K562 (cell line): Measurements from ENCODE around the gene AQP1. TPM values are rescaled to one million over a fixed set of nuclear protein-coding genes. Genes with fewer than 3 reads are reported as not detected.
A peak's percentile ranks its signal among the peaks of the same experiment; 100 is the strongest.

ENCODE experiments used
- ATAC-seq: fragments of 200-7000 bp; cut with Tn5 transposase; 3 replicates; pipeline ENCODE4 v1.9.1; 2020; ENCODE audit warnings: moderate library complexity
- BruUV-seq: library from RNA; stranded (reverse); fragments of 400-500 nt; replicated peaks from 2 replicates; lab custom pipeline; 2021; lab: Mats Ljungman, UMichigan
- CTCF ChIA-PET: fragments of 300-600 bp; formaldehyde crosslinking; extraction: SDS; loops from one replicate; lab custom pipeline; 2021; ENCODE audit warnings: low intra/inter-chr PET ratio; lab: Yijun Ruan, JAX
- POLR2A ChIA-PET: fragments of 300-600, 350-650 bp; sonication (Branson Sonifier 250); formaldehyde crosslinking; extraction: SDS; loops from one replicate; lab custom pipeline; 2021; ENCODE audit warnings: antibody characterized with exemption, inconsistent platforms; lab: Yijun Ruan, JAX
- DNase-seq, 4 experiments: peaks; one replicate each; pipeline versions ENCODE4 v3.0.0 to v3.0.0-alpha.2; 2011 to 2018; ENCODE audit warnings: low spot score in 3 of 4, mixed read lengths in 3 of 4; ENCODE audit errors: extremely low read depth in 1 of 4
- FAIRE-seq: peaks from 2 replicates; lab custom pipeline; 2011; peaks lifted over from hg19 to GRCh38; lab: Jason Lieb, UNC
- H2AFZ ChIP-seq: 2 replicates; pipeline ENCODE4 v1.6.0; 2011; ENCODE audit warnings: low read depth, low read length, control low read depth, inconsistent platforms
- H3K27ac ChIP-seq: fragments of 200-600 bp; 3 replicates; pipeline ENCODE4 v1.8.0; 2011; ENCODE audit warnings: low read depth, mild to moderate bottlenecking, control low read depth, inconsistent platforms, low read length, moderate library complexity, mixed read lengths; ENCODE audit errors: extremely low read depth
- H3K27me3 ChIP-seq, 2 experiments: fragments of 300-600 bp in 1 of 2; 2 replicates in 1 of 2; 3 replicates in 1 of 2; pipeline versions ENCODE4 v1.6.0 to v1.8.0; 2011; ENCODE audit warnings: inconsistent platforms in 2 of 2, low read length in 2 of 2, mild to moderate bottlenecking in 1 of 2, mixed read lengths in 1 of 2, moderate library complexity in 1 of 2; ENCODE audit not compliant: control insufficient read depth in 2 of 2, insufficient read depth in 2 of 2
- H3K36me3 ChIP-seq: fragments of 300-600 bp; 3 replicates; pipeline ENCODE4 v1.8.0; 2011; ENCODE audit warnings: mild to moderate bottlenecking, low read length, inconsistent platforms; ENCODE audit not compliant: control insufficient read depth, insufficient read depth
- H3K4me1 ChIP-seq, 2 experiments: fragments of 200-600 bp in 1 of 2; replicated peaks in 1 of 2; 2 replicates in 1 of 2; 3 replicates in 1 of 2; pipeline versions ENCODE4 v1.5.1 to v1.8.0; 2011; ENCODE audit warnings: inconsistent platforms in 2 of 2, low read length in 2 of 2, mild to moderate bottlenecking in 1 of 2, mixed read lengths in 1 of 2, moderate library complexity in 1 of 2; ENCODE audit not compliant: control insufficient read depth in 2 of 2, insufficient read depth in 2 of 2
- H3K4me2 ChIP-seq: 2 replicates; pipeline ENCODE4 v1.6.1; 2011; ENCODE audit warnings: low read length, control low read depth, inconsistent platforms, mixed read lengths; ENCODE audit not compliant: insufficient read depth
- H3K4me3 ChIP-seq: fragments of 200-600 bp; sonication (generic), shearing (Covaris generic); 2 replicates; pipeline ENCODE4 v1.5.1; 2016; ENCODE audit warnings: control low read depth, inconsistent platforms
- H3K79me2 ChIP-seq: fragments of 200-600 bp; 3 replicates; pipeline ENCODE4 v1.8.0; 2011; ENCODE audit warnings: low read length, inconsistent platforms; ENCODE audit not compliant: control insufficient read depth, insufficient read depth
- H3K9ac ChIP-seq, 2 experiments: 2 replicates each; pipeline versions ENCODE4 v1.6.0 to v1.6.1; 2011; ENCODE audit warnings: low read depth in 2 of 2, low read length in 2 of 2, control low read depth in 1 of 2, inconsistent platforms in 1 of 2, mild to moderate bottlenecking in 1 of 2, mixed read lengths in 1 of 2; ENCODE audit not compliant: insufficient read depth in 1 of 2
- H3K9me1 ChIP-seq: one replicate; pipeline ENCODE4 v1.6.0; 2011; ENCODE audit warnings: inconsistent platforms, mild to moderate bottlenecking, low read length, moderate library complexity; ENCODE audit not compliant: control insufficient read depth, insufficient read depth
- H3K9me3 ChIP-seq: replicated peaks from 2 replicates; pipeline ENCODE4 v1.5.1; 2011; ENCODE audit warnings: low read depth, low read length, inconsistent platforms; ENCODE audit not compliant: control insufficient read depth, insufficient read depth
- H4K20me1 ChIP-seq: replicated peaks from 2 replicates; pipeline ENCODE4 v1.6.1; 2011; ENCODE audit warnings: low read length, inconsistent platforms, mixed read lengths; ENCODE audit not compliant: control insufficient read depth, insufficient read depth
- TEAD4 ChIP-seq, 2 experiments: sonication (generic) in 1 of 2; formaldehyde crosslinking in 1 of 2; IDR thresholded peaks; 2 replicates each; pipeline versions ENCODE4 v1.6.1 to v1.8.0; 2012 to 2022; ENCODE audit warnings: borderline replicate concordance in 1 of 2, inconsistent platforms in 1 of 2, low read length in 1 of 2, mild to moderate bottlenecking in 1 of 2, missing genetic modification reagents in 1 of 2
- ZNF583 ChIP-seq: fragments of 250-450 bp; sonication (Bioruptor Pico); IDR thresholded peaks from 2 replicates; pipeline ENCODE4 v1.4.0; 2020
- ZNF584 ChIP-seq: fragments of 200-800 bp; sonication (Bioruptor generic); IDR thresholded peaks from 2 replicates; pipeline ENCODE4 v1.6.1; 2016; ENCODE audit warnings: low read depth, mild to moderate bottlenecking, missing genetic modification characterization, missing compliant biosample characterization
- WGBS: fragments of 100-300 bp; shearing (Covaris generic); methylation state at CpG from one replicate; pipeline ENCODE4 v1.1.6; 2016; ENCODE audit warnings: low coverage, mixed read lengths; ENCODE audit not compliant: insufficient coverage; ENCODE audit errors: missing lambda C conversion rate; 5-methylcytosine and 5-hydroxymethylcytosine counted together
- in situ Hi-C: fragments of 300-500 bp; cut with MboI; formaldehyde crosslinking; loops from 4 replicates; pipeline ENCODE4 v1.15.0; 2018; ENCODE audit warnings: inconsistent platforms, mixed read lengths
- intact Hi-C: fragments of 100-400 bp; cut with micrococcal nuclease; formaldehyde crosslinking; loops from 2 replicates; pipeline ENCODE4 v1.14.2; 2022
- polyA plus RNA-seq, 8 experiments: library from polyadenylated mRNA; depleted of rRNA in 4 of 8; stranded (reverse) in 5 of 8; unstranded in 3 of 8; fragments of >200 nt; fragmentation: Nextera tagmentation in 2 of 8; fragmentation: Illumina TruSeq in 1 of 8; extraction: Ambion mirVana in 2 of 8; extraction: Trizol in 1 of 8; gene quantifications; 2 replicates each; pipeline versions ENCODE4 v1.2.1 to v1.2.3, GENCODE V29; 2011 to 2014; ENCODE audit warnings: inconsistent platforms in 1 of 8, missing spikeins in 1 of 8
- total RNA-seq, 7 experiments: library from RNA; depleted of rRNA in 6 of 7; stranded (reverse); fragments of >200 nt in 6 of 7; fragmentation: Illumina TruSeq in 2 of 7; extraction: Trizol in 2 of 7; gene quantifications; 2 replicates each; pipeline versions ENCODE4 v1.2.1 to v1.2.3, GENCODE V29; 2011 to 2021; ENCODE audit warnings: low replicate concordance in 1 of 7
- TF ChIP-seq, protein P1 (sequence below): sonication (generic); formaldehyde crosslinking; IDR thresholded peaks from 2 replicates; pipeline ENCODE4 v1.8.1; 2023; ENCODE audit warnings: mild to moderate bottlenecking, missing genetic modification reagents

AQP1 gene
- total and polyA plus RNA-seq, 9 of the 15 experiments (the other 6 are each of a cell fraction or from before 2014, with no cell fraction given): 0.18 to 12.6 (median 4.1) TPM

- H3K4me1 ChIP-seq: peaks cover 2 to 8% of the 10 kb centered on the region in 2 experiments; a peak in 3 of 5 replicates
Observed at GRCh38 chr7:30869794-30870611, 41.6 kb upstream of the AQP1 start.

More at GRCh38 chr7:30869794-30870611, 41.6 kb upstream of the AQP1 start:
- H3K9ac ChIP-seq: no peak overlapping the region
- ChIA-PET POLR2A (interaction anchor here (0.6 to 1.2 kb wide), 4 partner anchors 9 to 132 kb away, joined by 3 read pairs; no protein-coding TSS in a partner anchor), CTCF (no interaction called here)
- BruUV-seq: no TSS peak
- ATAC-seq (no peak), FAIRE-seq (no peak), DNase-seq (no peak)
- no peaks in the 10 kb centered on the region for H3K79me2 ChIP-seq
- no peaks in the 10 kb centered on the region for H3K9me1 ChIP-seq
- H3K27me3 ChIP-seq: no peaks in the 10 kb centered on the region
- no peak overlapping the region for H2AFZ ChIP-seq
- peaks cover 7% of the 10 kb centered on the region; the same call in 1 of the 3 replicates for H3K36me3 ChIP-seq
- no peak overlapping the region for H3K4me2 ChIP-seq
- TF ChIP-seq, protein P1, sequence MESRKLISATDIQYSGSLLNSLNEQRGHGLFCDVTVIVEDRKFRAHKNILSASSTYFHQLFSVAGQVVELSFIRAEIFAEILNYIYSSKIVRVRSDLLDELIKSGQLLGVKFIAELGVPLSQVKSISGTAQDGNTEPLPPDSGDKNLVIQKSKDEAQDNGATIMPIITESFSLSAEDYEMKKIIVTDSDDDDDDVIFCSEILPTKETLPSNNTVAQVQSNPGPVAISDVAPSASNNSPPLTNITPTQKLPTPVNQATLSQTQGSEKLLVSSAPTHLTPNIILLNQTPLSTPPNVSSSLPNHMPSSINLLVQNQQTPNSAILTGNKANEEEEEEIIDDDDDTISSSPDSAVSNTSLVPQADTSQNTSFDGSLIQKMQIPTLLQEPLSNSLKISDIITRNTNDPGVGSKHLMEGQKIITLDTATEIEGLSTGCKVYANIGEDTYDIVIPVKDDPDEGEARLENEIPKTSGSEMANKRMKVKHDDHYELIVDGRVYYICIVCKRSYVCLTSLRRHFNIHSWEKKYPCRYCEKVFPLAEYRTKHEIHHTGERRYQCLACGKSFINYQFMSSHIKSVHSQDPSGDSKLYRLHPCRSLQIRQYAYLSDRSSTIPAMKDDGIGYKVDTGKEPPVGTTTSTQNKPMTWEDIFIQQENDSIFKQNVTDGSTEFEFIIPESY (CRISPR knock-in tag): peak; percentile 77
- TF ChIP-seq ZNF583 (CRISPR knock-in tag) (no peak), TEAD4 (IDR thresholded peaks at IDR 0.05; ENCODE audit: low read length) (no peak), TEAD4 (CRISPR knock-in tag; IDR thresholded peaks at IDR 0.05; ENCODE audit: borderline replicate concordance) (no peak), ZNF584 (CRISPR knock-in tag) (no peak)
- no peak overlapping the region for H3K4me3 ChIP-seq
- intact Hi-C loops: no loop called here
- in situ Hi-C loops: no loop called here
- 46% methylated on average over 13 of the region's 13 CpGs for WGBS
- H4K20me1 ChIP-seq: no peaks in the 10 kb centered on the region
- H3K9me3 ChIP-seq: no peaks in the 10 kb centered on the region
- H3K27ac ChIP-seq: no peak overlapping the region
